DMS53 treated with DMSO at 0.1 percent for 48 hours (cell line): ENCODE measurements around the gene OR5P2.
A peak's percentile ranks its signal among the peaks of the same experiment; 100 is the strongest.
"Not testable (repeated sequence)": the region's sequence is repeated elsewhere in the genome, so short reads cannot be mapped to it uniquely, and the experiment has no call there.

ENCODE experiments used
- DNase-seq: peaks from one replicate; lab custom pipeline; 2025; ENCODE audit not compliant: unreplicated experiment; lab: John Stamatoyannopoulos, UW

The OR5P2 gene

GRCh38 chr11:7796842-7797241 is at the start of gene OR5P2:
OR5P2 (minus strand) TSS chr11:7796942; CDS start chr11:7796942, 0 bp downstream.
- DNase-seq, result no peak

GRCh38 chr11:7846003-7846402 is 49.3 kb upstream of the OR5P2 start:
- DNase-seq, result no peak

GRCh38 chr11:7844986-7845385 is 48.2 kb upstream of the OR5P2 start:
- DNase-seq, result no peak

GRCh38 chr11:7844521-7844920 is 47.8 kb upstream of the OR5P2 start:
- no peak for DNase-seq

GRCh38 chr11:7840578-7840977 is 43.8 kb upstream of the OR5P2 start:
- no peak for DNase-seq

- no peak for DNase-seq
These were observed 36.8 kb upstream of the OR5P2 start for GRCh38 chr11:7833527-7833926.

GRCh38 chr11:7830740-7831139 is 34.0 kb upstream of the OR5P2 start, which contains the start of gene OR5P3:
OR5P3 (minus strand) TSS chr11:7830840.
- no peak for DNase-seq

GRCh38 chr11:7826324-7826723 is 29.6 kb upstream of the OR5P2 start:
- DNase-seq, result no peak

- not testable (repeated sequence) for DNase-seq
These were observed 23.7 kb upstream of the OR5P2 start for GRCh38 chr11:7820417-7820816.

- DNase-seq, result not testable (repeated sequence)
These were observed 18.2 kb upstream of the OR5P2 start for GRCh38 chr11:7814897-7815296.

- not testable (repeated sequence) for DNase-seq
These were observed 13.6 kb upstream of the OR5P2 start for GRCh38 chr11:7810301-7810700.

GRCh38 chr11:7793233-7793632 is 3.5 kb downstream of the OR5P2 start:
- DNase-seq, result peak; percentile 34

- no peak for DNase-seq
These were observed 9.5 kb downstream of the OR5P2 start for GRCh38 chr11:7787239-7787638.

- DNase-seq, result peak; percentile 31
These were observed 21.1 kb downstream of the OR5P2 start for GRCh38 chr11:7775689-7776088.

- not testable (repeated sequence) for DNase-seq
These were observed 32.4 kb downstream of the OR5P2 start for GRCh38 chr11:7764301-7764700.

- no peak for DNase-seq
These were observed 37.7 kb downstream of the OR5P2 start for GRCh38 chr11:7759010-7759409.

GRCh38 chr11:7749456-7749855 is 47.3 kb downstream of the OR5P2 start:
- DNase-seq, result no peak
